IMR-90 (cell line): ENCODE results near the gene CDIP1. TPM values are rescaled to one million over a fixed set of nuclear protein-coding genes. Genes with fewer than 3 reads are reported as not detected.

Experiments
- ATAC-seq: fragments of 200-7000 bp; cut with Tn5 transposase; 2 replicates; pipeline ENCODE4 v1.9.1; 2020; ENCODE audit warnings: low read depth, mild to moderate bottlenecking, moderate library complexity
- BruUV-seq: library from RNA; stranded (reverse); fragments of 400-500 nt; replicated peaks from 2 replicates; lab custom pipeline; 2021; lab: Mats Ljungman, UMichigan
- CTCF ChIA-PET: fragments of 300-600 bp; formaldehyde crosslinking; extraction: SDS; loops from one replicate; lab custom pipeline; 2021; ENCODE audit warnings: antibody characterized with exemption; lab: Yijun Ruan, JAX
- POLR2A ChIA-PET: fragments of 300-600 bp; sonication (Branson Sonifier 250); formaldehyde crosslinking; loops from one replicate; lab custom pipeline; 2022; ENCODE audit warnings: antibody characterized with exemption; ENCODE audit not compliant: unreplicated experiment; lab: Charles Lee
- DNase-seq: peaks from one replicate; pipeline ENCODE4 v3.0.0; 2013
- H2AFZ ChIP-seq: replicated peaks from 2 replicates; pipeline ENCODE3; 2013; ENCODE audit warnings: low read length, mild to moderate bottlenecking; ENCODE audit not compliant: poor library complexity
- H2AK5ac ChIP-seq: 2 replicates; pipeline ENCODE4 v1.6.1; 2013; ENCODE audit warnings: low read depth, low read length, inconsistent platforms
- H2AK9ac ChIP-seq: replicated peaks from 2 replicates; pipeline ENCODE3; 2013; ENCODE audit warnings: mild to moderate bottlenecking, low read depth, low read length, moderate library complexity; ENCODE audit not compliant: poor library complexity
- H2BK120ac ChIP-seq: 2 replicates; pipeline ENCODE4 v1.6.1; 2013; ENCODE audit warnings: low read depth, low read length, inconsistent platforms
- H2BK15ac ChIP-seq: 3 replicates; pipeline ENCODE4 v1.6.1; 2013; ENCODE audit warnings: low read depth, low read length, inconsistent platforms
- H2BK20ac ChIP-seq: 2 replicates; pipeline ENCODE4 v1.6.1; 2013; ENCODE audit warnings: low read depth, mild to moderate bottlenecking, inconsistent platforms, low read length, moderate library complexity
- H2BK5ac ChIP-seq: 2 replicates; pipeline ENCODE4 v1.6.1; 2013; ENCODE audit warnings: mild to moderate bottlenecking, low read depth, low read length, inconsistent platforms; ENCODE audit not compliant: poor library complexity, severe bottlenecking
- H3K14ac ChIP-seq: replicated peaks from 2 replicates; pipeline ENCODE4 v1.6.1; 2013; ENCODE audit warnings: low read depth, low read length, inconsistent platforms
- H3K18ac ChIP-seq: 2 replicates; pipeline ENCODE4 v1.6.1; 2013; ENCODE audit warnings: low read depth, low read length, control low read depth
- H3K23ac ChIP-seq: 2 replicates; pipeline ENCODE4 v1.6.1; 2013; ENCODE audit warnings: low read depth, low read length, inconsistent platforms
- H3K27ac ChIP-seq: 2 replicates; pipeline ENCODE4 v1.5.1; 2013; ENCODE audit warnings: mild to moderate bottlenecking, control low read depth, low read length; ENCODE audit not compliant: insufficient read depth
- H3K27me3 ChIP-seq: 2 replicates; pipeline ENCODE4 v1.6.1; 2013; ENCODE audit warnings: low read length; ENCODE audit not compliant: control insufficient read depth, insufficient read depth
- H3K36me3 ChIP-seq: 2 replicates; pipeline ENCODE4 v1.6.1; 2013; ENCODE audit warnings: low read length, mixed read lengths; ENCODE audit not compliant: control insufficient read depth, insufficient read depth
- H3K4ac ChIP-seq: 2 replicates; pipeline ENCODE4 v1.6.1; 2013; ENCODE audit warnings: low read depth, low read length, inconsistent platforms
- H3K4me1 ChIP-seq: 2 replicates; pipeline ENCODE4 v1.6.1; 2013; ENCODE audit warnings: low read length, mixed read lengths; ENCODE audit not compliant: control insufficient read depth, insufficient read depth
- H3K4me2 ChIP-seq: 2 replicates; pipeline ENCODE4 v1.6.1; 2013; ENCODE audit warnings: low read depth, mild to moderate bottlenecking, control low read depth, low read length, moderate library complexity
- H3K4me3 ChIP-seq: 2 replicates; pipeline ENCODE4 v1.5.1; 2013; ENCODE audit warnings: low read depth, mild to moderate bottlenecking, control low read depth, low read length, moderate library complexity; ENCODE audit not compliant: insufficient read depth
- H3K56ac ChIP-seq: 2 replicates; pipeline ENCODE4 v1.6.1; 2013; ENCODE audit warnings: low read length, inconsistent platforms; ENCODE audit not compliant: insufficient read depth; ENCODE audit errors: extremely low read depth
- H3K79me1 ChIP-seq, 2 experiments: 2 replicates each; pipeline ENCODE4 v1.6.1; 2013; ENCODE audit warnings: low read length in 2 of 2, inconsistent platforms in 1 of 2, low read depth in 1 of 2
- H3K9ac ChIP-seq: 2 replicates; pipeline ENCODE4 v1.6.1; 2013; ENCODE audit warnings: low read depth, low read length, control low read depth
- H3K9me1 ChIP-seq: 2 replicates; pipeline ENCODE4 v1.6.1; 2013; ENCODE audit warnings: low read length, inconsistent platforms; ENCODE audit not compliant: insufficient read depth
- H3K9me3 ChIP-seq: 2 replicates; pipeline ENCODE4 v1.6.1; 2013; ENCODE audit warnings: low read length; ENCODE audit not compliant: control insufficient read depth, insufficient read depth
- H4K20me1 ChIP-seq: 2 replicates; pipeline ENCODE4 v1.6.1; 2013; ENCODE audit warnings: low read length, inconsistent platforms; ENCODE audit not compliant: insufficient read depth
- H4K5ac ChIP-seq: 2 replicates; pipeline ENCODE4 v1.6.1; 2013; ENCODE audit warnings: mild to moderate bottlenecking, low read depth, low read length, control low read depth
- H4K8ac ChIP-seq, 2 experiments: 2 replicates each; pipeline ENCODE4 v1.6.1; 2013; ENCODE audit warnings: low read depth in 2 of 2, low read length in 2 of 2, control low read depth in 1 of 2, inconsistent platforms in 1 of 2
- H4K91ac ChIP-seq: 2 replicates; pipeline ENCODE4 v1.6.1; 2013; ENCODE audit warnings: low read depth, low read length, inconsistent platforms; ENCODE audit not compliant: insufficient read depth
- BHLHE40 ChIP-seq: fragments of 150-350 bp; IDR thresholded peaks from 2 replicates; pipeline ENCODE4 v1.6.1; 2016; ENCODE audit warnings: mild to moderate bottlenecking, low read depth, low read length
- CEBPB ChIP-seq: IDR thresholded peaks from 2 replicates; pipeline ENCODE4 v1.6.1; 2012; ENCODE audit warnings: low read depth, low read length, improper control_type of control experiment
- CHD1 ChIP-seq: IDR thresholded peaks from 2 replicates; pipeline ENCODE4 v1.6.1; 2012; ENCODE audit warnings: low read depth, low read length, improper control_type of control experiment
- CTCF ChIP-seq: conservative IDR thresholded peaks from 2 replicates; pipeline ENCODE4 v1.5.1; 2012; ENCODE audit warnings: mild to moderate bottlenecking, low read depth, low read length, improper control_type of control experiment
- ELK1 ChIP-seq: fragments of 150-350 bp; IDR thresholded peaks from 2 replicates; pipeline ENCODE4 v1.6.1; 2016; ENCODE audit warnings: low read depth, mild to moderate bottlenecking, low read length, moderate library complexity, borderline replicate concordance
- FOS ChIP-seq: fragments of 150-350 bp; IDR thresholded peaks from 2 replicates; pipeline ENCODE4 v1.6.1; 2016; ENCODE audit warnings: low read depth, low read length
- MAFK ChIP-seq: IDR thresholded peaks from 2 replicates; pipeline ENCODE4 v1.6.1; 2012; ENCODE audit warnings: low read depth, low read length, improper control_type of control experiment
- MAZ ChIP-seq: IDR thresholded peaks from 2 replicates; pipeline ENCODE4 v1.6.1; 2012; ENCODE audit warnings: low read depth, mild to moderate bottlenecking, low read length, improper control_type of control experiment, moderate library complexity, borderline replicate concordance
- MXI1 ChIP-seq: IDR thresholded peaks from 2 replicates; pipeline ENCODE4 v1.6.1; 2012; ENCODE audit warnings: low read depth, mild to moderate bottlenecking, low read length, moderate library complexity, borderline replicate concordance
- NFE2L2 ChIP-seq: fragments of 150-350 bp; IDR thresholded peaks from 2 replicates; pipeline ENCODE4 v1.6.1; 2016; ENCODE audit warnings: low read depth, mild to moderate bottlenecking, low read length
- POLR2A ChIP-seq: IDR thresholded peaks from 2 replicates; pipeline ENCODE4 v1.6.1; 2012; ENCODE audit warnings: mild to moderate bottlenecking, low read depth, low read length
- RAD21 ChIP-seq: IDR thresholded peaks from 2 replicates; pipeline ENCODE4 v1.6.1; 2012; ENCODE audit warnings: low read length, improper control_type of control experiment
- RCOR1 ChIP-seq: IDR thresholded peaks from 2 replicates; pipeline ENCODE4 v1.6.1; 2012; ENCODE audit warnings: mild to moderate bottlenecking, low read length, improper control_type of control experiment; ENCODE audit not compliant: insufficient replicate concordance
- RFX5 ChIP-seq: IDR thresholded peaks from 2 replicates; pipeline ENCODE4 v1.8.0; 2012; ENCODE audit warnings: low read depth, mild to moderate bottlenecking, low read length, moderate library complexity
- SMC3 ChIP-seq: fragments of 150-350 bp; IDR thresholded peaks from 2 replicates; pipeline ENCODE4 v1.6.1; 2016; ENCODE audit warnings: low read depth, mild to moderate bottlenecking, antibody characterized with exemption, low read length, moderate library complexity
- USF2 ChIP-seq: fragments of 150-350 bp; IDR thresholded peaks from 2 replicates; pipeline ENCODE4 v1.6.1; 2017; ENCODE audit warnings: mild to moderate bottlenecking, antibody characterized with exemption, low read length, low read depth
- WGBS, 2 experiments: methylation state at CpG; one replicate each; pipeline versions ENCODE4 v1.1.5 to v1.1.7; 2013; ENCODE audit warnings: missing lambda C conversion rate in 2 of 2; ENCODE audit not compliant: insufficient read length in 1 of 2; ENCODE audit errors: extremely low coverage in 2 of 2; 5-methylcytosine and 5-hydroxymethylcytosine counted together
- dilution Hi-C: fragments of 300-500 bp; cut with HindIII; formaldehyde crosslinking; loops from one replicate; pipeline ENCODE4 v1.14.3; 2018; ENCODE audit warnings: low sequenced_read_pairs; ENCODE audit not compliant: unreplicated experiment
- in situ Hi-C: fragments of 300-500 bp; cut with MboI; formaldehyde crosslinking; loops from 3 replicates; pipeline ENCODE4 v1.14.3; 2019; ENCODE audit warnings: low sequenced_read_pairs, inconsistent platforms, mixed read lengths
- intact Hi-C: fragments of 100-400 bp; cut with micrococcal nuclease; formaldehyde crosslinking; loops from 2 replicates; pipeline ENCODE4 v1.10.0; 2022
- polyA plus RNA-seq, 3 experiments: library from polyadenylated mRNA; depleted of rRNA; stranded (reverse); fragments of >200 nt; gene quantifications; 2 replicates each; pipeline ENCODE4 v1.2.3, GENCODE V29; 2012; ENCODE audit warnings: low replicate concordance in 1 of 3
- total RNA-seq: library from RNA; depleted of rRNA; stranded (reverse); fragments of >200 nt; gene quantifications from 2 replicates; pipeline ENCODE4 v1.2.3, GENCODE V29; 2012

The CDIP1 gene
- total and polyA plus RNA-seq, 2 of the 4 experiments (the other 2 are of a cell fraction) = 4.8 to 14.6 TPM

GRCh38 chr16:4576008-4576407, 37.4 kb upstream of the CDIP1 start:
- no TSS peak for BruUV-seq
- Histone ChIP-seq H3K23ac (no peak overlapping the region), H3K4me1 (no peaks in the 10 kb centered on the region), H3K9ac (no peak overlapping the region), H4K8ac (no peak overlapping the region), H4K20me1 (no peaks in the 10 kb centered on the region), H2AK5ac (no peak overlapping the region), H2BK5ac (no peak overlapping the region), H3K36me3 (no peaks in the 10 kb centered on the region), H3K4me2 (no peak overlapping the region), H3K56ac (no peak overlapping the region), H4K5ac (no peak overlapping the region), H3K4ac (no peak overlapping the region), H3K79me1 (no peaks in the 10 kb centered on the region), H3K9me3 (no peaks in the 10 kb centered on the region), H2BK15ac (no peak overlapping the region), H3K4me3 (no peak overlapping the region), H3K27ac (no peak overlapping the region), H2AK9ac (no peak overlapping the region), H3K9me1 (no peaks in the 10 kb centered on the region), H3K18ac (no peak overlapping the region), H3K14ac (no peak overlapping the region), H3K27me3 (peaks cover 5% of the 10 kb centered on the region; the same call in 1 of the 2 replicates), H2BK120ac (no peak overlapping the region), H2AFZ (no peak overlapping the region), H2BK20ac (no peak overlapping the region), H4K91ac (no peak overlapping the region)
- 100% methylated on average over 10 of the region's 15 CpGs; no CpG with 5 or more reads in 1 of the 2 experiments for WGBS, 2 experiments
- DNase-seq = no peak
- POLR2A ChIA-PET = no interaction called here
- TF ChIP-seq CTCF (no peak), CHD1 (no peak), ELK1 (no peak), BHLHE40 (no peak), CEBPB (no peak), MAZ (no peak), RAD21 (no peak), NFE2L2 (no peak), MAFK (no peak), RFX5 (no peak), FOS (no peak), RCOR1 (no peak), SMC3 (no peak), POLR2A (no peak), USF2 (no peak), MXI1 (no peak)
- CTCF ChIA-PET = interaction anchor here (1.1 kb wide), 1 partner anchor 27 kb away, joined by 3 read pairs; no protein-coding TSS in a partner anchor
- dilution Hi-C loops (no loop called here), in situ Hi-C loops (no loop called here), intact Hi-C loops (no loop called here)
- ATAC-seq = no peak
